ENCODE data around the gene ITGBL1.

DNA sequence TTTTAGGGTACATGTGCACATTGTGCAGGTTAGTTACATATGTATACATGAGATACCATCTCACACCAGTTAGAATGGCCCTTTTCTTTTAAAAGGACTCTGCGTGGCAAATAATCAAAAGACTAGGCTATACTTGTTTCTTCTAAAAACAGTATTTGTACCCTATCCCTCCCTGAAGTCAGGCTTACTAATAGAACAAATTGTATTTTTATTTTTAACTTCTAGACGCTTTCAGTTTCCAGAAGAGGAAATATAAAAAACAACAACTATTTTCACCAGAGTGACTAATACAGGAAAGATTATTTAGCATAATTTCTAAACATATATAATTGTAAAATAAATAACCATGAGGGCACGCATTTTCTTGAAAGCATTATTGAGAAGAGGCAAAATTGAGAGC, 83.6 kb downstream of the ITGBL1 start:
- TF ChIP-seq POLR2A (IDR thresholded peaks at IDR 0.05), result no peak
- TF ChIP-seq, protein P1, sequence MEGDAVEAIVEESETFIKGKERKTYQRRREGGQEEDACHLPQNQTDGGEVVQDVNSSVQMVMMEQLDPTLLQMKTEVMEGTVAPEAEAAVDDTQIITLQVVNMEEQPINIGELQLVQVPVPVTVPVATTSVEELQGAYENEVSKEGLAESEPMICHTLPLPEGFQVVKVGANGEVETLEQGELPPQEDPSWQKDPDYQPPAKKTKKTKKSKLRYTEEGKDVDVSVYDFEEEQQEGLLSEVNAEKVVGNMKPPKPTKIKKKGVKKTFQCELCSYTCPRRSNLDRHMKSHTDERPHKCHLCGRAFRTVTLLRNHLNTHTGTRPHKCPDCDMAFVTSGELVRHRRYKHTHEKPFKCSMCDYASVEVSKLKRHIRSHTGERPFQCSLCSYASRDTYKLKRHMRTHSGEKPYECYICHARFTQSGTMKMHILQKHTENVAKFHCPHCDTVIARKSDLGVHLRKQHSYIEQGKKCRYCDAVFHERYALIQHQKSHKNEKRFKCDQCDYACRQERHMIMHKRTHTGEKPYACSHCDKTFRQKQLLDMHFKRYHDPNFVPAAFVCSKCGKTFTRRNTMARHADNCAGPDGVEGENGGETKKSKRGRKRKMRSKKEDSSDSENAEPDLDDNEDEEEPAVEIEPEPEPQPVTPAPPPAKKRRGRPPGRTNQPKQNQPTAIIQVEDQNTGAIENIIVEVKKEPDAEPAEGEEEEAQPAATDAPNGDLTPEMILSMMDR (IDR thresholded peaks at IDR 0.05 in 4 of 5, conservative IDR thresholded peaks at IDR 0.05 in 1 of 5), result no peak
